ENCODE measurements around the gene AOPEP.

- TF ChIP-seq CTCF (IDR thresholded peaks at IDR 0.05) = no peak
- no peak for TF ChIP-seq POLR2A (IDR thresholded peaks at IDR 0.05)
Observed at GRCh38 chr9:95067897-95068296, 341.4 kb downstream of the AOPEP start.
